IPS DF 19.7 (cell line): ENCODE measurements around the gene CCL11.
"Not testable (repeated sequence)": the region's sequence is repeated elsewhere in the genome, so short reads cannot be mapped to it uniquely, and the experiment has no call there.

Source experiments
- DNase-seq: peaks from one replicate; pipeline ENCODE4 v3.0.0-alpha.2; 2013; ENCODE audit warnings: low read depth, low spot score

Gene CCL11

DNA sequence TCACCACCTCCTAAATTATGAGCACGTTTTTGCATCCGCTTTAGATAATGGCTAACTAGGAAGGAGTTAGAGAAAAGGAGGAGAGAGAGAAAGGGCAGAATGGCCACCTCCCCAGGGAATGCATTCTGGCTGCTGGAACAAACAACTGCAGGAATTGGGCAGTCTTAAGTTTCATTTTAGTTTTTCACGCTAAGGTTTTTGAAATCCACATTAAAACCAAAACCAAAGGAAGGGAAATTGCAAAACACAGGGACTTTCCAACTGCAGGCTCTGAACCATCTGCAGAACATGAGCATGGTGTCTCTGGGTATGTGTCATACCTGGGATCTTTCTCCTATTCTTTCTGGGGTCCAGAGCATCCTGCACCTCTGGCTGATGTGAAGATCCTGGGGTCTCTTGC, 21.6 kb downstream of the CCL11 start:
- DNase-seq: no peak

DNA sequence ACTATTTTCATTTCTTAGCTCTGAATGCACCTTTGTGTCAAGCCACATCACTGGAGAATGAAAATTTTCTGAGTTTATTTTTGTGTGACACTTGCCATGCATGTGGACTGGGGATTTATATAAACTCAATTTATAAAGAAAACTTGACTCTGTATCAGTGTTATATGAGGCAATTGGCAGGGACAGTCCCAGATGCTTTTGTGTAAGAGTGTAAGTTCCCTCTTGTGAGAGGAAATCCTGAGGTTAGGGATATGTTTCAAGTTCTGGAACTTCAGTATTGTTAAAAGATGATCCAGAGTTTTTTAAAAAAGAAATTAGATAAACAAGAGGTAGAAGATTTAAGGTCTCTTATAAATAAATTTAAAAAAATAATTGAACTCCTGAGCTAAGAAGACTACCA, 22.8 kb downstream of the CCL11 start:
- DNase-seq: no peak

DNA sequence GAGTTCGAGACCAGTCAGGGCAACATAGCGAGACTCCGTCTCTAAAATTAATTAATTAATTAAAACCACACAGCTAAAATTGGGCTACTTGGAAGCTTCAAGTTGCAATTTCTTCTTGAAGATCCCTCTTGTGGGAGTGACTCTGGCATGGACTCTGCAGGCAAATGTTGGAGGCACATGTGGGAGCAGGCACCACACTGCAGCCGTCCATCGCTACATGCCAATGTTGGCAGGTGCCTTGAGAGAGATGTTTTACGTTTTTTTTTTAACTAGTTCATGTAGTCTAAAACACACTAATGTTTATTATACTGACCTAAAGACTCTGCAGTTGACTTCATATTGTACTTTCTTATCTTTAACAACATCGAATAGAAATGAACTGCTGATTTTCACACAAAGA, 25.7 kb downstream of the CCL11 start:
- no peak for DNase-seq

DNA sequence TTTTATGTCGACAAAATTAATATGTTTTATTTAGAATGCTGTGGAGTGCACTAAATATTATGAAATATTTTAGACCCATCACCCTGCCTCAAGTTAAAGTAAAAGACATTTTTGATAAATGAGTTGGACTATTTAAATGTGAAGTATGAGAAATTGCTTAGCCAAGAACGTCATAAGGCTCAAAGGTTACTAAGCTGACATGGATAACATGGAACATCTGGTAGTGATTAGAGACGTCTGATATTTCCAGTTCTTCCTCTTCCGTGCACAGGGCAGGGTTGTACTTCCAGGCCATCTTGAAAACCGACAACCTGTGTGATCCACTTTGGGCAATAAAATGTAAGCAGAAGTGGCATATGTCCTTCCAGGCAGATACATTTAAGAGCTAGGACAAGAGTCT, 26.5 kb downstream of the CCL11 start:
- no peak for DNase-seq

DNA sequence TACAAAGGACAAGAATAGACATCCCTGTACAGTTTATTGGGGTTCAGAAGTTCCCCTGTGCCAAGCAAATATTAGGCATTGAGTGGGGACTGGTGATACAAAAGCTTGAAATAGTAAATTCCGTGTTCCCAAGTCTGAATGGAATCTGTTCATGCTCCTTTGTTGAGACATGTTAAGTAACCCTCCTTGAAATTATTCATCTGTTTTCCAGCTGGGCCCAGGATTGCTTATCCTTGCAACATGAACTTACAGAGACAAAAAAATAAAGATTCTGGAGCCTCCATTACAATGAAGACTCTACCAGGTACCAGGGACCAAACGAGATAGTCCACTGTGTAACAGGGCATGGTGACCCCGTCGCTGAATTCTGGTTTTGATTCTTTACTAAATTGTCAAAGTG, 27.6 kb downstream of the CCL11 start:
- no peak for DNase-seq

DNA sequence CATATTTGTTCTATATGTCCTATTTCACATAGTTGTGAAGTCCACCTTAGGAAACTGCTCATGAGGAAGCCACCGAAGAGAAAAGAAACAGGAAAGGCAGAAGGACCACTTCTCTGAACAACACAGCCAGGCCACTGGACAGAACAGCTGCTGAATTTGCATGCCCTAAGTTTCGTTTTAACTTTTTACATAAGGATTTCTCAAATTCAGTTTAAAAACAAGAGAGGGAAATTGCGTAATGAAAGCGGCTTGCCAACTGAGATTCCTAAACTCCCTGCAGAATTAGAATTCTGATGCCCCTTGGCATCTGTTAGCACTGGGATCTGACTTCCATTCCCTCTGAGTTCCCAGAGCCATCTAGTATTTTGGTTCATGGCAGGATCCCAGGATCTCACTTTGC, 28.7 kb downstream of the CCL11 start:
- DNase-seq: no peak

DNA sequence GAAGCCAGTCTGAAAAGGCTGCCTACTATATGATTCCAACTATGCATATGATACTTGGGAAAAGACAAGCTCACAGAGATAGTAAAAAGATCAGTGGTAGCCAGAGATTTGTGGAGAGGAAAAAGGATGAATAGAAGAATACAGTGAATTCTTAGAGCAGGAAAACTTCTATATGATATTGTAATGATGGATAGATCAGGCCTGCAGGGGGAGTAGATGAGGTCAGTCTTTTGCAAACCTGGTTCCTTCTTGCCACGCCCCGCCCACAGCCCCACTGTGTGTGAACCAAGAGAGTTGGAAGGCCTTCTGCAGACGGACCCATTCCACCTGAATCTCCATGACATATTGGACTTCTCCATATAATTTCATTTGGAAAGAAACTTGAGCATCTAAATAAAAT, 32.9 kb downstream of the CCL11 start:
- no peak for DNase-seq

DNA sequence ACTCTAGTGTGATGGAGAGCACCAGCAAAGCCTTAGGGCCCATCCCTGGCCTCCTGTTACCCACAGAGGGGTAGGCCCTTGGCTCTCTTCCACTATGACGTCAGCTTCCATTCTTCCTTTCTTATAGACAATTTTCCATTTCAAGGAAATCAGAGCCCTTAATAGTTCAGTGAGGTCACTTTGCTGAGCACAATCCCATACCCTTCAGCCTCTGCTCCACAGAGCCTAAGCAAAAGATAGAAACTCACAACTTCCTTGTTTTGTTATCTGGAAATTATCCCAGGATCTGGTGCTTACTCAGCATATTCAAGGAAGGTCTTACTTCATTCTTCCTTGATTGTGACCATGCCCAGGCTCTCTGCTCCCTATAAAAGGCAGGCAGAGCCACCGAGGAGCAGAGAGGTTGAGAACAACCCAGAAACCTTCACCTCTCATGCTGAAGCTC, 33.5 kb downstream of the CCL11 start, which contains the start of gene CCL8:
Gene CCL8, plus strand, starts transcription at position 397 of the 445 bp plus-strand sequence. CDS start 67 bp downstream, outside the sequence.
- DNase-seq: no peak

DNA sequence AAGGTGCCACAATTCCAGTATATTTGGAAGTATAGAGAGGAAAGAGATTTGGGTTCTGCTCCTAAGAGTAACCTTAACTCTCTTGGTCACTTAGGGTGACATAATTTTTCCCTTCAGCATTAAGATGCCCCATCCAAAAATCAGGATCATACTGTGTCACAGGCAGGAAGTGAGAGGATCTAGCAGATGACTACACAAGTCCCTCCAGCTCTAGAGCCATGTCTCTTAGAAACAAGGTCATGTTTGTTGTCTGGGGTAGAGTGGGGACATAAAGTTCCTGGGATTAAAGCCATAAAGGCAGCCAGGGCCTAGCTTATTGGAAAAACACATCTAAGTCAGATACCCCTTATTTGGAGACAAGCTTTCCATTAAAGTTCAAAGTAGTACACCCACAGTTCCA, 36.4 kb downstream of the CCL11 start:
- DNase-seq: no peak

DNA sequence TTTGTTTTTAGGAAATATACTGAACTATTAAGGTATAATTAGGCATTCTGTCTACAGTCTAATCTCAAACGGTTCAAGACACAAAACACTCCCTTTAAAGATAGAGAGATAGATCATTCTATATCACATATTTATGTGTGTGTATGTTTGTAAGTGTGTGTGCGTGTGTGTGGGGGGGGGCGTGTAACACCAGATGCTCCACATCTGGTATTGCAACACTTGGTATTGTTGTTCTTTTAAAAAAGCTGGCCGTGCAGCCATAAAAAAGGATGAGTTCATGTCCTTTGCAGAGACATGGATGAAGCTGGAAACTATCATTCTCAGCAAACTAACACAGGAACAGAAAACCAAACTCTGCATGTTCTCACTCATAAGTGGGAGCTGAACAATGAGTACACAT, 42.0 kb downstream of the CCL11 start:
- not testable (repeated sequence) for DNase-seq

DNA sequence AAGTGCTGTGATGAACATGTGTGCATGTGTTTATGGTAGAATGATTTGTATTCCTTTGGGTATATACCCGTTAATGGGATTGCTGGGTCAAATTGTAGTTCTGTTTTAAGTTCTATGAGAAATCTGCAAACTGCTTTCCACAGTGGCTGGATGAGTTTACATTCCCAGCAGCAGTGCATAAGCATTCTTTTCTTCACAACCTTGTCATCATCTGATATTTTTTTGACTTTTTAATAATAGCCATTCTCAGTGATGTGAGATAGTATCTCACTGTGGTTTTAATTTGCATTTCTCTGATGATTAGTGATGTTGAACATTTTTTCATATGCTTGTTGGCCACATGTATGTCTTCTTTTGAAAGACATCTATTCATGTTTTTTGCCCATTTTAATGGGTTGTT, 52.2 kb downstream of the CCL11 start:
- no peak for DNase-seq
